ENCODE results near the gene IPO7.
"Not testable (repeated sequence)": the region's sequence is repeated elsewhere in the genome, so short reads cannot be mapped to it uniquely, and the experiment has no call there.

IPO7 gene

GRCh38 chr11:9397746-9398680, 13.6 kb downstream of the IPO7 start:
- in situ Hi-C loops (cut with HindIII; ENCODE audit: low sequenced_read_pairs): no loop called here
- no peak overlapping the region for H3K4me3 ChIP-seq (ENCODE audit: low read depth, low read length)
- no peak for DNase-seq (ENCODE audit: low read depth, low spot score)
- TF ChIP-seq, protein P1, sequence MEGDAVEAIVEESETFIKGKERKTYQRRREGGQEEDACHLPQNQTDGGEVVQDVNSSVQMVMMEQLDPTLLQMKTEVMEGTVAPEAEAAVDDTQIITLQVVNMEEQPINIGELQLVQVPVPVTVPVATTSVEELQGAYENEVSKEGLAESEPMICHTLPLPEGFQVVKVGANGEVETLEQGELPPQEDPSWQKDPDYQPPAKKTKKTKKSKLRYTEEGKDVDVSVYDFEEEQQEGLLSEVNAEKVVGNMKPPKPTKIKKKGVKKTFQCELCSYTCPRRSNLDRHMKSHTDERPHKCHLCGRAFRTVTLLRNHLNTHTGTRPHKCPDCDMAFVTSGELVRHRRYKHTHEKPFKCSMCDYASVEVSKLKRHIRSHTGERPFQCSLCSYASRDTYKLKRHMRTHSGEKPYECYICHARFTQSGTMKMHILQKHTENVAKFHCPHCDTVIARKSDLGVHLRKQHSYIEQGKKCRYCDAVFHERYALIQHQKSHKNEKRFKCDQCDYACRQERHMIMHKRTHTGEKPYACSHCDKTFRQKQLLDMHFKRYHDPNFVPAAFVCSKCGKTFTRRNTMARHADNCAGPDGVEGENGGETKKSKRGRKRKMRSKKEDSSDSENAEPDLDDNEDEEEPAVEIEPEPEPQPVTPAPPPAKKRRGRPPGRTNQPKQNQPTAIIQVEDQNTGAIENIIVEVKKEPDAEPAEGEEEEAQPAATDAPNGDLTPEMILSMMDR (IDR thresholded peaks at IDR 0.05; ENCODE audit: low read depth, low read length): no peak

- no peak overlapping the region for H3K4me3 ChIP-seq (ENCODE audit: low read depth, low read length)
- DNase-seq (ENCODE audit: low read depth, low spot score): no peak
- in situ Hi-C loops (cut with HindIII; ENCODE audit: low sequenced_read_pairs): no loop called here
Measured at GRCh38 chr11:9399466-9399865, 15.0 kb downstream of the IPO7 start.

DNA sequence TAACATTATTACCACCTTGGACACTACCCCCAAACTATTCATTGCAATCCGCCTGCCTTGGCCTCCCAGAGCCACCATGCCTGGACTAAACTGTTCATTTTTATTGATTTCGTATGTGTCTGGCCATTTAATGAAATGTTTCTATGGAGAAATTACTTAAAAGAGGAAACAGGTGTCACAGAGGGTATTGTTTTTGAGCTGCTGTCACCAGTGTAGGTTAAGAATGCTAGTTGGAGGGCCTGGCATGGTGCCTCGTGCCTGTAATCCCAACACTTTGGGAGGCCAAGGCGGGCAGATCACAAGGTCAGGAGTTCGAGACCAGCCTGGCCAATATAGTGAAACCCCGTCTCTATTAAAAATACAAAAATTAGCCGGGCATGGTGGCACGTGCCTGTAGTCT, 17.4 kb downstream of the IPO7 start:
- DNase-seq (ENCODE audit: low read depth, low spot score); H3K4me3 ChIP-seq (ENCODE audit: low read depth, low read length); in situ Hi-C loops (cut with HindIII; ENCODE audit: low sequenced_read_pairs): not testable (repeated sequence)

More at GRCh38 chr11:9399466-9399865, 15.0 kb downstream of the IPO7 start:
- TF ChIP-seq, protein P1 (IDR thresholded peaks at IDR 0.05; ENCODE audit: low read depth, low read length): no peak

DNA sequence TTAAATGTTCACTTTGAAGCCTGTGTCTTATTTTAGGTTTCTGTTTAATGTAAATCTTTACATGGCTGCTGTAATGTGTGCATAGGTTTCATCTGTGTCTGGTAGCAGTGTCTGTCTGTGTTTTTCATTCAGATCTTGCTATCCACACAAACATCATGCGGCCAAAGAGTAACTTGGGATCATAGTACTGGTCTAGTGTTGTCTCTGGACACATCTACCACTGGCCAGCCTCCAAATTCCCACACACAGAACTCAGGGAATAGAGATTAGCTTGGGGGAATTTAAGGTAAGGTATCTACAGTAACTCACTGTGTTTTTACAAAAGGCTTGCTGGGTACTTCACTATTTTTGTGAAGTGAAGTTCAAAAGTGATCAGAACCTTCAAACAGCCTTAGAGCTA, 44.3 kb downstream of the IPO7 start:
- in situ Hi-C loops (cut with HindIII; ENCODE audit: low sequenced_read_pairs): no loop called here
- H3K4me3 ChIP-seq (ENCODE audit: low read depth, low read length): no peak overlapping the region
- TF ChIP-seq, protein P1 (IDR thresholded peaks at IDR 0.05; ENCODE audit: low read depth, low read length): no peak
- DNase-seq (ENCODE audit: low read depth, low spot score): no peak

DNA sequence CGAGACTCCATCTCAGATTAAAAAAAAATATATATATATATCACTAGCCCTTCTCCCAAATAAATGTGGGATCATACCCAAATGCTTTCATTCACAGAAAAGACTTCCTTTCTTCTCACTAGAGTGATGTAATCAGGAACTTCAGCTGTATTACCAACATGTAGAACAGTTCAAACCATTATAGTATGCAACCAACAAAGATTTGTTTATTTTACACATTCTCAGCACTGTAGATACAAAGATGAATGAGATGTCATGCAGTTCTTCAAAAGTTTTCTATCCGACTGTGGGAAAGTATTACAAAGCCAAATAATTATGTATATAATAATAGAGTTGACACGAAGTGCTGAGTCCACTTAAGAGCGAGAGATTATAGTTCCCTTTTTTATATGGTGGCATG, 54.2 kb downstream of the IPO7 start:
- in situ Hi-C loops (cut with HindIII; ENCODE audit: low sequenced_read_pairs): no loop called here
- H3K4me3 ChIP-seq (ENCODE audit: low read depth, low read length): no peak overlapping the region
- no peak for DNase-seq (ENCODE audit: low read depth, low spot score)
- TF ChIP-seq, protein P1 (IDR thresholded peaks at IDR 0.05; ENCODE audit: low read depth, low read length): no peak

DNA sequence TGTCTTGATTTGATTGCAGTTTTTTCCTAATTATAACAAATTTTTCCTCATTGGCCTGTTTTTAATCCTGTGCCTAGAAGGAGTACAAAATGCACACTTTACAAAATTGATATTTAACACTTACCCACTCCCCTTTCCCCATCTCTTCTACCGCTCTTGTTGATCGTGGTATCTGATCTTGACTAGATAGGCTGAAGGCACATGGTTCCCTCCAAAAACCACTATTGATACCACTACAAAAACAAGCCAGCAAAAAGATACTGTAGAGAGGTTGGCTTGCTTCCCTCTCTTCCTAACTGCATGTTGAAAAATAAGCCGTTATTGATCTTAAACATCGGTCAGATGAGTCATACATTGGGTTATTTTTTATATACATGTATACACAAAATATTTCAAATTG, 61.8 kb downstream of the IPO7 start:
- TF ChIP-seq, protein P1 (IDR thresholded peaks at IDR 0.05; ENCODE audit: low read depth, low read length): no peak
- no peak for DNase-seq (ENCODE audit: low read depth, low spot score)
- H3K4me3 ChIP-seq (ENCODE audit: low read depth, low read length): no peak overlapping the region
- in situ Hi-C loops (cut with HindIII; ENCODE audit: low sequenced_read_pairs): no loop called here

DNA sequence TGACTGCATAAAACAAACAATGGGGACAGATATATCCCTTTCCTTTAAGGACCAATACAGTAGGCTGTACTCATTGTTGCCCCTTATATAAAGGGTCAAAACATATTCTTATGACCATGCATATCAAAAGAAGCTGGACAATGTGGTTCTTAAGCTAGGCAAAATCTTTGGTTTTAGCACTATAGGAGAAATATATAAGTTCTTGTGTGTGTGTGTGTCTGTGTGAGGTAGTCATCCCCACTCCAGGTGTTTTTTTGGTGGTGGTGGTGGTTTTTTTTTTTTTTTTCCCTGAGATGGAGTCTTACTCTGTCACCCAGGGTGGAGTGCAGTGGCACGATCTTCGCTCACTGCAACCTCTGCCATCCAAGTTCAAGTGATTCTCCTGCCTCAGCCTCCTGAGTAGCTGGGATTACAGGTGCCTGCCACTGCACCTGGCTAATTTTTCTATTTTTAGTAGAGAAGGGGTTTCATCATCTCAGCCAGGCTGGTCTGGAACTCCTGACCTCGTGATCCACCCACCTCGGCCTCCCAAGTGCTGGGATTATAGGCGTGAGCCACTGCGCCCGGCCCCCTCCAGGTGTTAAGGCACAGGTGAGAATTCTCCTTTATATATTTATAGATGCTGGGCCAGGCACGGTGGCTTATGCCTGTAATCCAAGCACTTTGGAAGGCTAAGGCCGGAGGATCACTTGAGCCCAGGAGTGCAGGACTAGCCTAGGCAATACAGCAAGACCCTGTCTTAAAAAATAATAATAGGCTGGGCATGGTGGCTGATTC, 64.3 kb downstream of the IPO7 start:
- H3K4me3 ChIP-seq (ENCODE audit: low read depth, low read length): no peak overlapping the region
- in situ Hi-C loops (cut with HindIII; ENCODE audit: low sequenced_read_pairs): no loop called here
- TF ChIP-seq, protein P1 (IDR thresholded peaks at IDR 0.05; ENCODE audit: low read depth, low read length): no peak
- no peak for DNase-seq (ENCODE audit: low read depth, low spot score)

DNA sequence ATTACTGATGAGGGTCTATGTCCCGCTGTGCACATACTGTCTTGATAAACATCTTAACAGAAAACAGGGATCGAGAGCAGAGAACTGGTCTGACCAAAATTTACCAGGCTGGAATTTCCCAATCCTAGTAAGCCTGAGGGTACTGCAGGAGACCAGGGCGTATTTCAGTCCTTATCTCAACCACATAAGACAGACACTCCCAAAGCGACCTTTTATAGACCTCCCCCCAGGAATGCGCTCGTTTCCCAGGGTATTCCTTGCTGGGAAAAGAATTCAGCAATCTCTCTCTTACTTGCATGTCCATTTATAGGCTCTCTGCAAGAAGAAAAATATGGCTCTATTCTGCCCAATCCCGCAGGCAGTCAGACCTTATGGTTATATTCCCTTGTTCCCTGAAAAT, 67.6 kb downstream of the IPO7 start:
- not testable (repeated sequence) for DNase-seq (ENCODE audit: low read depth, low spot score)

More for the DNA sequence above, 67.6 kb downstream of the IPO7 start:
- H3K4me3 ChIP-seq (ENCODE audit: low read depth, low read length); in situ Hi-C loops (cut with HindIII; ENCODE audit: low sequenced_read_pairs): not testable (repeated sequence)

Data from astrocyte of the spinal cord (primary cell).